Stimulated activated CD4-positive, alpha-beta T cell treated with anti-CD3 and anti-CD28 coated beads, Interleukin-12 subunit alpha, Interleukin-12 subunit beta, amount 100 ng/mL, for 4 hours (primary cell): Measurements from ENCODE around the gene HDGFL3.
"Not testable (repeated sequence)": the region's sequence is repeated elsewhere in the genome, so short reads cannot be mapped to it uniquely, and the experiment has no call there.

Experiments
- DNase-seq: peaks from one replicate; pipeline ENCODE4 v3.0.0-alpha.2; 2020

The HDGFL3 gene

DNA sequence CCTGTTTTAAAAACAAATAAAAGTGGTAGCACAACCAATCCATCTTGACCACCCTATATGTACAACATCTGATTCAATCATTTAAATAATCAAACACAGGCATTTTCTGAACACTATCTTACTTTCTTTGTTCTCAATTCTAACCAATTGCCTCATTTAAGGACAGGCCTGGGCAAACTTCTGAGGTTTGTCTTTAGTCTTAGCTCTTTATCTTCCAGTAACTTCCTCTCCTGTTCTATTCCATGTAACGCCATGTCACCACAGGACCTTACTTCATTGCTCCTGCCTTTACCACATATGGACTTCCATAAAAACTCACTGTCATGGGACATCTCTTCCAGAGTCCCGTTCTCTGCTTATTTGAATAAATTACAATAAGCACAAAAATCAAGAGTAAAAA is 14.9 kb downstream of the HDGFL3 start:
- DNase-seq = no peak

DNA sequence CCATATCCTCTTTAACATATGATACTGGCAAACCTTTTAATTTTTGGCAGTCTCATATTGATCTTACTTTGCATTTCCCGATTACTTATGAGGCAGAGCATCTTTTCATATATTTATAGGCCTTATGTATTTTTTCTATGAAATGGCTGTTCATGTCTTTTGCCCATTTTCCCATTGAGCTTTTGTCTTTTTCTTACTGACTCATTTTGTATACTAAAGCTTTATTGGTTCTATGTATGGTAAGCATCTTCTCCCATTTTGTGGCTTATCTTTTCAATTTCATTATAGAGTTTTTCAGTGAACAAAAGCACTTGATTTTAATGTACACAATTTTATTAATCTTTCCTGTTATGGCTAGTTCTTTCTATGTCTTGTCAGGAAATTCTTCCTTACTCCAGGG is 17.2 kb downstream of the HDGFL3 start:
- DNase-seq = no peak

DNA sequence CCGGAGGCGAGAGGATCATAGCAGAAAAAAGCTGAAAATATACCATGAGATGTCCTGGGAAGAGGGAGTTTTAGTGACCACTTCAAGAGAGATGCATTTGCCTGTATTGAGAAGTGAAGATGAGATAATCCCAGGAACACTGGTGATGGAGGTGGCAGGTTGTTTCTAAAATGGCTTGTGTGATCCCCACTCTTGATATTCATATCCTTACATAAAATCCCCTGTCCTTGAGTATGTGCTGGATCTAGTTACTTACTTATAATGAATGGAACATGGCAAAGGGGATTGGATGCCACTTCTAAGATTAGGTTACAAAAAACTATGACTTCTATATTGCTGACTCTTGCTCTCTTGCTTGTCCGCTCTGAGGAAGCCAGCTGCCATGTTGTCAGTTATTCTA is 22.1 kb downstream of the HDGFL3 start:
- no peak for DNase-seq

DNA sequence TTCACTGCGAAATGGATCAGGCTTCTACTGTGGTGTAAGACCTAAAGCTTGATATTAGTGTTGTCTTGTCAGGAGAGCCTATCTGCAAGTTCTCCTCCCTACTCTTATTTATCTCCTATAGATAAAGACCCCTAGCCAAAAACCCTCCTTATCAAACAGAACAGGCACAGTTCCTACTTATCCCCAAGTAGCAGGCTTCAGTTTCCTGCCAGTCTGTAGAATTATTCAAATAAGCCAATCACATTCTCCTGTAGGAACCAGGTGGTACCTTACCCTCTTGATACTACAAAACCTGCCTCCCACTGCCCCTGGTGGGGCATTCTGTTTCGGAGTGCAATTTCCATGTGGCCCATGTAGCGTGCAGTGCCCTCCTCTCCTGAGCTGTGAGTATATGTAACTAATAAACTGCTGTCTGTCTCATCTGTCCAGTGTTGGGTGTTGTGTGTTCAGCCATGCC is 28.7 kb downstream of the HDGFL3 start:
- DNase-seq = no peak

DNA sequence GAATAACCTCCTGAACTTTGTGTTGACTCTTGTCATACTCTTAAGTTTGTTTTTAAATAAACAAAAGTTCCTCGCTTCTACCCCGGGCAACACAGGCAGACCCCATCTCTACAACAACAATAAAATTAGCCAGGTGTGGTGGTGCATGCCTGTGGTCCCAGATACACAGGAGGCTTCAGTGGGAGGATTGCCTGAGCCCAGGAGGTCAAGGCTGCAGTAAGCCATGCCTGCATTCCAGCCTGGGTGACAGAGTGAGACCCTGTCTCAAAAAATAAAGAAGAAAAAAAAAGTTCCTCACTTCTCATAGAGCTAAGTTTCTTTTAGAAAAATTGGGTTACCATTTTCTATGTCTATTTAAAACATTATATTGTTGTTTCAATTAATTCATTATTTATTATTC is 29.2 kb downstream of the HDGFL3 start:
- no peak for DNase-seq

DNA sequence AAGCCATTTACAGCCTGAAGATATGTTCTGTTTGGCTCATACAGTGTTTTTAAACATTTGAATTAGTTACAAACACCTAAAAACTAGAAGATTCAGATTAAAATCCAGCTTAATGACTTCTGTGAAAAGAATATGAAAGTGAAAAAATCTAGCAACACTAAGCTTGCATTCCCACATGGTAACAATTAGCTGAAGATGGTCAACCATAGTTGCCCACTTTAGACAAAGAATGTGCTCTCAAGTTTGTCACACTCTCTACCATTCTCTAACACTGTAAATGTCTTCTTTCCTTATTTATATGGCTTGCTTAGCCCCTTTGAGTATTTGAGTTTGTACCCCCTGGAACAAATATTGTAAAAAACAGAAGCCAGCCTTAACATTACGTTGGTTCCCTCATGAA is 32.7 kb downstream of the HDGFL3 start:
- no peak for DNase-seq

DNA sequence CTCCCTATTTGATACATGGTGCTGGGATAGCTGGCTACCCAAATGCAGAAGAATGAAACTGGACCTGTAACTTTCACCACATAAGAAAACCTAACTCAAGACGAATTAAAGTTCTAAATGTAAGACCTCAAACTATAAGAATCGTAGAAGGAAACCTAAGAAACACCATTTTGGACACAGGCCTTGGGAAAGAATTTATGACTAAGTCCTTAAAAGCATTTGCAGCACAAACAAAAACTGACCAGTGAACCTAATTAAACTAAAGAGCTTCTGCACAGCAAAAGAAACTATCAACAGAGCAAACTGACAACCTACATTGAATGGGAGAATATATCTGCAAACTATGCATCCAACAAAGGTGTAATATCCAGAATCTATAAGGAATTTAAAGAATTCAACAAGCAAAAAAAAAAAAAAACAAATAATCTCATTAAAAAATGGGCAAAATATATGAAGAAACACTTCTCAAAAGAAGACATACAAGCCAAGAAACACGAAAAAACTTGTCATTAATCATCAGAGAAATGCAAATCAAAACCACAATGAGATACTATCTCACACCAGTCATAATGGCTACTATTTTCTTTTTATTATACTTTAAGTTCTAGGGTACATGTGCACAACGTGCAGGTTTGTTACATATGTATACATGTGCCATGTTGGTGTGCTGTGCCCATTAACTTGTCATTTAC is 37.0 kb downstream of the HDGFL3 start:
- DNase-seq = no peak

DNA sequence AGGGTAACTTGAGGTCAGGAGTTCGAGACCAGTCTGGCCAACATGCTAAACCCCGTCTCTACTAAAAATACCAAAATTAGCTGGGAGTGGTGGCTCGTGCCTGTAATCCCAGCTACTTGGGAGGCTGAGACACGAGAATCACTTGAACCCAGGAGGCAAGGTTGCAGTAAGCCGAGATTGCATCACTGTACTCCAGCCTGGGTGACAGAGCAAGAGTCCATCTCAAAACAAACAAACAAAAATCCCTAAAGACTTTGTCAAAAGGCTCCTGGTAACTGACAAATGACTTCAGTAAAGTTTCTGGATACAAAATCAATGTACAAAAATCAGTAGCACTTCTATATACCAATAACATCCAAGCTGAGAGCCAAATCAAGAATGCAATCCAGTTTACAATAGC is 38.0 kb downstream of the HDGFL3 start:
- DNase-seq = not testable (repeated sequence)

DNA sequence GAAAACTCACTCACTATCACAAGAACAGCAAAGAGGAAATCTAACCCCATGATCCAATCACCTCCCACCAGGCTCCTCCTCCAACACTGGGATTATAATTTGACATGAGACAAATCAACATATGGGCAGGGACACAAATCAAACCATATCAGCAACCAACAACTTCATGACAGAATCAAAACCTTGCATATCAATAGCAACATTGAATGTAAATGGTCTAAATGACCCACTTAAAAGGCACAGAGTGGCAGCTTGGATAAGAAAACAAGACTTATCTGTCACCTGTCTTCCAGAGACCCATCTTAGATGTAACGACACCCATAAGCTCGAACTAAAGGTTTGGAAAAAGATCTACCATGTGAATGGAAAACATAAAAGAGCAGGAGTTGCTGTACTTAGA is 40.8 kb downstream of the HDGFL3 start:
- DNase-seq = no peak

DNA sequence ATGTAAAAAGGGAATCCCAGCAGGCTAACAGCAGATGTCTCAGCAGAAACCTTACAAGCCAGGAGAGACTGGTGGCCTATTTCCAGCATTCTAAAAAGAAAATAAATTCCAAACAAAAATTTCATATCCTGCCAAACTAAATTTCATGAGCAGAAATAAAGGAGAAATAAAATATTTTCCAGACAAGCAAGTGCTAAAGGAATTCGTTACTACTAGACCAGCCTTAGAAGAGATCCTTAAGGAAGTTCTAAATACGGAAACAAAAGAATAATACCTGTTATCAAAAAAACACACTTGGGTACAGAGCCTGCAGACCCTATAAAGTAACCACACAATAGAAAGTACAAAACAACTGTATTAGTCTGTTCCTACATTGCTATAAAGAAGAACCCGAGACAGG is 41.4 kb downstream of the HDGFL3 start:
- no peak for DNase-seq

DNA sequence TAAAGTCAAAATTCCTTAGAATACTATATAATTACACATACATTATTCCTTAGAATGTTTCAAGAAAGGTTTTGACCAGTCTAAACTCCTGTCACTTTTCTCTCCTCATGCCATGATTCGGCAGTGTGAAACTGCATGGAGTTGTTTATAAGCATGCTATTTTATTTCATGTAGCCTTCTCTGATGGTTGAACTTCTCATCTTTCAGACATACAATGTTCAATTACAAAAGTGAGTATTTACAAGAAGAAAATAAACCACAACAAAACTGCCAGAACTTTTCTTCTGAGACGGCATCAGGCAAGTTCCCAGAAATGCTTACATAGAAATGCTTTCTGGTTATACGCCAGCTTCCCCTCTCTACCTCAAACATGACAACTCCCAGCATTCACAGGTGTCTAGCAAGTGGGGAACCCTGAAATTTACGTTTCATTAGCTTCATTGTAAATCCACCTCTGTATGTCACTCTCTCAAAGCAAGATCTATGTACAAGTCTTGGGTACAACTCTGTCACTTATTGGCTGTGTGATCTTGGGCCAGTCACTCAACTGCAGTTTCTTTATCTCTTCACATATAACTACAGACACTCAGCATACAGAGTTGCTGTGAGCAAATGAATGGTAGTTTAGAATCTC is 42.7 kb downstream of the HDGFL3 start:
- no peak for DNase-seq

DNA sequence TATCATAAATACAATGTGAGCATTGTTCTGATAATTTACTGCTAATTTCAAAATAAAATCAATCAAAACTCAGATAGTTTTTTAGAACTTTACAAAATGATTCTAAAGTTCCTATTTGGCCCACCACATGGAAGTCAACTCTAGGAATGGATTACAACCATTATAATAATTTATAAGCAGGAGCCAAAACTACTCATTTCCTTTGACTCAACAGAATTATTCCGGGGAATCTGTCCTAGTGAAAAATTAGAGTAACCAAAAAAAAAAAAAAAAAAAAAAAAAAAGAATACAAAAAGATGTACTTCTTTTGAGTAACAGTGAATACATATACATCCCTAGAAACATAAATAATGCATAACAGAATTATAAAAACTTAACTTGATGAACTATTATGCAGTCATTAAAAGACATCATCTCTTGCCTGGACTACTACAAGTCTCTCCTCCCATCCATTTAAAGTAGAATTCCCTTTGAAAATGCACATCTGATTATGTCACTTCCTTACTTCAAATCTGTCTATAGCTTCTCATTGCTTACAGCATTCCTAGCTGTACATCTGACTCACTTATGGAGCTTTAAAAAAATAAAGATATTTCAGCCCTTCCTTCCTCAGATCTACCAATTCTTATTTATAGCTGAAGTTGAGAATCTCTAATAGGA is 43.4 kb downstream of the HDGFL3 start:
- no peak for DNase-seq

DNA sequence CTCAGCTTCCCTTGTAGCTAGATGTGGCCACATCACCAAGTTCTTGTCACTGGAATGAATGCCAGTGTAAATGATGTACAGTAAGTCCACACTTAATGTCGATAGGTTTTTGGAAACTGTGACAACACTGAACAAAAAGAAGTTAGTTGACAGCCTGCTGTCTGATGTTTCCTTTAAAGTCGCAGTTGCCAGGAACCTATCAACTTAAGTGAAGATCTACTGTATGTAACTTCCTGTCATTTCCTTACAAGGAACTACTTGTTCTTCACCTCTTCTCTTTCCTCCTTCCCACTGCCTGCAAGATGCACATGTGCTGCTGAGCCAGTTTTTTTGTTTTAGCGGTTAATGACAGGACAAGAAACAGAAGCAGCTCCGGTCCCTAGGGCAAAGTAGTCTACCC is 44.6 kb downstream of the HDGFL3 start:
- DNase-seq = no peak

DNA sequence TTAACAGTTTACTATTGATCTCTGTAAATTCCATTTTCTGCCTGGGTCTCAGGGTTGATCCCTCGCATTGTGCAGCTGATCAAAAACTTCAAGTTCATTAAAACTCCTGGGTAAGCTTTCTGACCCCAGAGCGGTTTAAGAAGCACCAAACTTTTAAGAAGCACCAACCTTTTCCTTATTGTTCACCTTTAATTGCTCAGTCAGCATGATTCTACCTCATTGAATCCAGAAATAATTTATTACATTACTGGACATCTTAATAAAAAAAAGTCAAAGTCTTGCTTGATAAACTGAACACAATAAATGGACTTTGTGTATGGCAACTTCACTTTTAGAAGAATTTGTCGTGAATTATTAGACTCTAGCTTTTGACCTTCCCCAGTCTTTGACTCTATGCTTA is 46.9 kb downstream of the HDGFL3 start:
- DNase-seq = no peak

DNA sequence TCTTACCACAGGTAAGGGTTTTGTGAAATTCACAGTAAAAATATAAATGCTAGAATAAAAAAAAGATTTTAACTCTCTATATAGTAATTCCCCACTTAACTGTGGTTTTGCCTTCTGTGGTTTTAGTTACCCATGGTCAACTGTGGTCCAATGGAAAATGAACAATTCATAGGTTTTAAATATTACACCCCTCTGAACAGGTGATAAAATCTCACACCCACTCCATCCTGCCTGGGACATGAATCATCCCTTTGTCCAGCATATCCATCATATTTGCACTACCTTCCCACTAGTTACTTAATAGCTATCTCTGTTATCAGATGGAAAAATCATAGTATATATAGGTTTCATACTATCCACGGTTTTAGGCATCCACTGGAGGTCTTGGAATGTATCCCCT is 49.2 kb downstream of the HDGFL3 start:
- DNase-seq = no peak

DNA sequence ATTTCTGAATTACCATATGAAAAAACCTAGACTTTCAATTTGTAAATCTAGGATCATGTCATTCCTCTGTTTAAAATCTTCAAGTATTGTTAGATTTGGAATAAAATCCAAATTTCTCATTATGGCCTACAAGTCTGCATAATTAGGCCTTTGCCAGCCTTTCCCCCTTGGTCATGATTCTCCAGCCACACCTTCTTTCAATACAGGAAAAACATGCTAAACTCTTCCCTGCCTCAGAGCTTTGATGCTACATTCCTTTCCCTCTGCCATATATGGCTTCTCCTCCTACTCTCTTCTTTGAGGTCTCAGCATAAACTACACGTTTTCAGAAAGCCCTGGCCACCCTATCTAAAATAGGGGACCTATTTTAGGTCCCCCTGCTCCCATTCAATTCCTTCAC is 51.7 kb downstream of the HDGFL3 start:
- no peak for DNase-seq

DNA sequence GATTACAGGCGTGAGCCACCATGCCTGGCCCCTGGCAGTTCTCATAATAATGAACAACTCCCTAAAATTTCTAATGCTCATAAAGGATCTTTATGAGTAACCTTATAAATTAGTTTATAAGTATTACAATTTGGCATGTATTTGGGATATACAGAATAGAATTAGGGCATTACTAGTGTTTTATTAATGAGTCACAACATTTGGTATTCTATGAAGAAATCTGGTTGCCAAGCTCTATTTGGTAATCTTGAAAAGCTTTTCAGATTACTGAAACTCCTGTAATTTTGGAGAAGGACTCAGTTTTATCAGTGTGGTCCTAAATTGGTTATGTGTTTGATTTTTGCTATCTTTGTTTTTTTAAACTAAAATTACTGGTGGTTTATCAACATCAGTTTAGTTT is 54.3 kb downstream of the HDGFL3 start:
- no peak for DNase-seq

DNA sequence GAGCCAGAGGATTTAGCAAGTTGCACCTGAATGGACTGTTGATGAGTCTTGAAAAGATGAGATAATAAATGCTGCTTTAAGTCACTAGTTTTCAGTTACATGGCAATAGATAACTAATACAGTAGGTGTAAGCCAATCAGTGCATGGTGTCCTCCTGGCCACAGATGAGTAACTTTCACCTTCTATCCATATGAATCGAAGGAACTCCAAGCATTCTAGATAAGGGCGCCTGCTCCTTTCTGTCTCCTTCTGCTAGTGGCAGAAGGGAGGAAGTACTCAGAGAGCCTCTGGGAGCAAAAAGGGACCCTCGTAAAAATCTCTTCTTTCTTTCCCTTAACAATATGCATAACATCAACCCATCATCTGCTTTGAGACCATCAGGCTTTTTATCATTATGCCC is 62.9 kb downstream of the HDGFL3 start:
- no peak for DNase-seq

DNA sequence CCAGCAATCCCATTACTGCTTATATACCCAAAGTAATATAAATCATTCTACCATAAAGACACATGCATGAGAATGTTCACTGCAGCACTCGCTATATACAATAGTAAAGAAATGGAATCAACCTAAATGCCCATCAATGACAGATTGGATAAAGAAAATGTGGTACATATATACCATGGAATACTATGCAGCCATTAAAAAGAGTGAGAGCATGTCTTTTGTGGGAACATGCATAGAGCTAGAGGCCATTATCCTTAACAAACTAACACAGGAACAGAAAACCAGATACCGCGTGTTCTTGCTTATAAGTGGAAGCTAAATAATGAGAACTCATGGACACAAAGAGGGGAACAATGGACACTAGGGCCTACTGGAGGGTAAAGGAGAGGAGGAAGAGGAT is 65.5 kb downstream of the HDGFL3 start:
- not testable (repeated sequence) for DNase-seq

DNA sequence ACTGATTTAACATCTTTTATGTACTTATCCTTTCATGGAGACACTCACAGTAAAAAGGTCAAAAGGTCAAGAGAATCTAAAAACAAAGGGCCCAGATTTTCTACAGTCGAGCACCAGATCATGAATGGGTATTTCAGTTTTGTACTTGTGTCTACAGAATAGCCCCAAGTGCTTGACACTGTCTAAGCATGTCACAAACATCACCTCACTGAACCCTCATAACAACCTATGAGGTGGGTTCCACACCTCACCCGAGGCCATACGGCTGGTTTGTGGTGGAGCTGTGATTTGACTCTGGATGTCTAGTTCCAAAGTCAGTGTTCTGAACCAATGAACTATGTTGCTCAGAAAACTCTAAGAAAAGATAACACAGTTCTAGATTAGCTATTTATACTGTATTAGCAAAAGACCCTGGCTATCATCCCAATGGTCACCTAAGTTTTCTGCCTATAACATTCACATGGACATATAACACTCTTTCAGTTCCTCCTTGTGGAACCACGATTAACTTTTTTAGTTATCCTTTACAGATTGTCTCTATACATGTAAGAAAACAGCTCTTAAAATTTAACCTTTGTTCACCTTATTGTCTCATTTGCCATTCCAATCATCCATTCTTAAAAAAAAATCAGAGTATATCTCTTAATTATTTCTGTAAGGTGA is 74.6 kb downstream of the HDGFL3 start:
- no peak for DNase-seq

DNA sequence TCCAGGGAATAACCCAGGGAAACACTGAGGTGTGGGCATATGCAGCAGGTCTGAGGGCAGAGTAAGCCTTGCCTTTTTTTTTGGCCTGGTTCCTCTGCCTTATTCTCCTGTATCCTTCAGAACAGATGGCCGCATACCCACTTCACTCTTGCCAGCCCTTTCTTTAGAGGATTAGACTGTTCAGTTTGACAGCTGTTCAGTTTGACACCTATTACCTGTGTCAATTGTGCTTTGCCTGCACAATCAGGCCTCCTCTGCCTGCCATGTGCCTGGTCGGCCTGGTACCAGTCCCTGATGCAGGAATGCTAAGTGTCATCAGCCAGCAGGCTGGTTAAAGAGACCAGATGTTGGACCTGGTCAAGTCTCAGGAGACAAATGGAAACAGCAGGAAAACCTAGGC is 77.8 kb downstream of the HDGFL3 start:
- no peak for DNase-seq

DNA sequence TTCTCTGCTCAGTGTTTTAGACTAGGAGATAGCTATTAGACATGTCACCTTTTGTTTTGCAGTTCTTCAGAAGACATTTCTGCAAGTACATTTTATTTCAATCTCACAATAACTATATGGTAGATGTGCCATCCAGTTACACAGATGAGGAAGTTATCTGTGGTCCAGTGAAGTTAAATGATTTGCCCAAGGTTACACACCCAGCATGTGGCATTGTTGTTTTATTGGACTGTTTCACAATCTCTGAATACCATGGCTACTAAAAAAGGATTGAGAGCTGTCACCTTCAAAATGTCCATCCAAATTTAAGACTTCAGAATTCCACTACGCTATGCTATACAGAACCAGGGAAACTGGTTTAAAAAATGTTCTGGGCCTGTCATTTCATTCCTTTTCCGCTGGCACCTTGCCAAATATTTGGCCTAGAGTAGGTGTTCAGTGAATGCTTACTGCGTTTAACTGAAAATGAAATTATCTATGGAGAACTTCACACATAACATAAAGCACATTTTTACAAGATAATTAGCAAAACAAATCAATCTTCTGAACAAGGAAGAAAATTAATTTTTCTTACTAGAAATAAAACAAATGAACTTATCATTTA is 80.0 kb downstream of the HDGFL3 start:
- no peak for DNase-seq

DNA sequence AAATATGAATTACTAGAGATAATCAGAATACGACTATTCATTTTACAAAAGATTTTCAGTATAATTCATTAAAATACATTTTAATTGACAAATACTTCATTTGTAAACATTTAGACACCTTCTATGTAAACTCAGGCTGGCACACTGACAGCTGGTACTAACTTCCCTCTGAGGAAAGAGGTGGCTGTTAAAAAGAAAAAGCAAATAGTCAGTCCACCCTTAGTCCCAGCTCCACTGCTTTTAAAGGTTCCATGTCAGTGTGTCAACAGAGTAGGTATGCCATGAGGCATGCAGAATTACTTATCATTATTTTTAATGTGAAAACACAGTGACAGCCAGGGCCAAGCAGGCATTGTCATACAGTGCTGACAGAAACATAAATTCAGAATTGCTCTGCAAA is 84.1 kb downstream of the HDGFL3 start:
- no peak for DNase-seq
